Middle frontal gyrus (tissue), 1 donor: Measurements from ENCODE around the gene ARMH4.

Experiments
- DNase-seq: peaks from one replicate; pipeline ENCODE4 v3.0.0-alpha.2; 2015; ENCODE audit warnings: low spot score; ENCODE audit errors: extremely low spot score

The ARMH4 gene

GRCh38 chr14:57970175-57970574 is 181.8 kb downstream of the ARMH4 start:
- DNase-seq, result no peak

- DNase-seq, result no peak
These were observed 188.9 kb downstream of the ARMH4 start for GRCh38 chr14:57963071-57963470.

- DNase-seq, result no peak
These were observed 189.5 kb downstream of the ARMH4 start for GRCh38 chr14:57962325-57963035.

GRCh38 chr14:57961786-57962060 is 190.3 kb downstream of the ARMH4 start:
- no peak for DNase-seq

GRCh38 chr14:57960946-57961785 is 190.8 kb downstream of the ARMH4 start:
- no peak for DNase-seq

- DNase-seq, result no peak
These were observed 194.6 kb downstream of the ARMH4 start for GRCh38 chr14:57957441-57957840.
